NB4 (cell line): ENCODE results near the gene HLCS.

Experiments
- MYC ChIP-seq: IDR thresholded peaks from 2 replicates; pipeline ENCODE4 v1.6.1; 2011; ENCODE audit warnings: low read depth, low read length
- TF ChIP-seq, protein P1 (sequence below): IDR thresholded peaks from one replicate; pipeline ENCODE4 v1.5.1; 2012; ENCODE audit warnings: low read depth, low read length

DNA sequence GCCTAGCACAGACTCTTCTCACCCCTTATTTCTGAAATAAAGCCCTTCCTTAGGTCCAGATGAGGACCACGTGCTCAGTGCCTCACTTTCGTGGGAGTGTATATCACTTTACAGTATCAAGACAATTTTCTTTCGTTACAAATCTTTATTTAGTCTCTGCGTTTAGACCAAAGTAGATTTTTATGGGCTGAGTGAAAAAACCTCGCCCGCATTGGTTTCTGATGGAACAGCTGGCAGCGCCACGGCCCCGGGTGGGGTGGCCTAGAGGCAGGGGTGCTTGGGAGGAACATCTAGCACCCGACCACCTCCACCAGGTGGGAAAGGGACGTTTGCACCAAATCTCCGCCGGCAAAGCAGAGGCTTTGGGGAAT is 260.0 kb downstream of the HLCS start:
- TF ChIP-seq, protein P1, sequence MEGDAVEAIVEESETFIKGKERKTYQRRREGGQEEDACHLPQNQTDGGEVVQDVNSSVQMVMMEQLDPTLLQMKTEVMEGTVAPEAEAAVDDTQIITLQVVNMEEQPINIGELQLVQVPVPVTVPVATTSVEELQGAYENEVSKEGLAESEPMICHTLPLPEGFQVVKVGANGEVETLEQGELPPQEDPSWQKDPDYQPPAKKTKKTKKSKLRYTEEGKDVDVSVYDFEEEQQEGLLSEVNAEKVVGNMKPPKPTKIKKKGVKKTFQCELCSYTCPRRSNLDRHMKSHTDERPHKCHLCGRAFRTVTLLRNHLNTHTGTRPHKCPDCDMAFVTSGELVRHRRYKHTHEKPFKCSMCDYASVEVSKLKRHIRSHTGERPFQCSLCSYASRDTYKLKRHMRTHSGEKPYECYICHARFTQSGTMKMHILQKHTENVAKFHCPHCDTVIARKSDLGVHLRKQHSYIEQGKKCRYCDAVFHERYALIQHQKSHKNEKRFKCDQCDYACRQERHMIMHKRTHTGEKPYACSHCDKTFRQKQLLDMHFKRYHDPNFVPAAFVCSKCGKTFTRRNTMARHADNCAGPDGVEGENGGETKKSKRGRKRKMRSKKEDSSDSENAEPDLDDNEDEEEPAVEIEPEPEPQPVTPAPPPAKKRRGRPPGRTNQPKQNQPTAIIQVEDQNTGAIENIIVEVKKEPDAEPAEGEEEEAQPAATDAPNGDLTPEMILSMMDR = no peak
- no peak for TF ChIP-seq MYC
